Embryonic facial prominence (tissue), 1 donor: ENCODE results near the gene SVIL.
"Not testable (repeated sequence)": the region's sequence is repeated elsewhere in the genome, so short reads cannot be mapped to it uniquely, and the experiment has no call there.

Source experiments
- DNase-seq: peaks from one replicate; pipeline ENCODE4 v3.0.0-alpha.2; 2016; ENCODE audit errors: extremely low spot score

Gene SVIL

DNA sequence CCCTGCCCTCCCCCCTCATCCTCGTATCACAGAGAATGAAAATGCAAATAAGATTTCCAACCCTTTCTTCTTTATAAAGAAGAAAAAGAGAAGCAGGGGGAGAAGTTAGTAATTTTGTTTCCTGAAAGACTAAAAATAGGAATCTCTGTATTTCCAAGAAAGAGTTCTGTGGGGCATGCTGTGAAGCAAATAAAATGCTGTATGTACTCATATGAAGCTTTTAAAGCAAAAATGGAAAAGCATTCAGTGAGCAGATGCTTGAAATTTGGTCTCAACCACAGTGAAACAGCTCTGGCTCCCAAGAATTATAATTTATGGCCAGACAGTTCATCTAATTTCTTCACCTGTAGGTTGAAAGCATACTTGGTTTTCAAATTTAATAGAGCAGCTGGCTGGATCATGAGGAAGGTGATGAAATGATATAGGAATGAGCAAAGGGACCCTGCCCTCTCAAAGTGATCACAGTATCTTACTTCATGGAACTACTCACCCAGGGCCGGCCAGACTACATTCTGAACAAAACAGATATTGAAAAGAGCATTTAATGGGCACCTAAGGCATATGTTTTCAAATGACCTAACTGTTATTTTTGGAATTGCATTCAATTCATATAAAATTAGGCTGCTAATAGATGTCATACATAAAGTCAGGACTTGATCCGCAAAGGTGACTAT lies 31.4 kb downstream of the SVIL start:
- DNase-seq, result no peak

DNA sequence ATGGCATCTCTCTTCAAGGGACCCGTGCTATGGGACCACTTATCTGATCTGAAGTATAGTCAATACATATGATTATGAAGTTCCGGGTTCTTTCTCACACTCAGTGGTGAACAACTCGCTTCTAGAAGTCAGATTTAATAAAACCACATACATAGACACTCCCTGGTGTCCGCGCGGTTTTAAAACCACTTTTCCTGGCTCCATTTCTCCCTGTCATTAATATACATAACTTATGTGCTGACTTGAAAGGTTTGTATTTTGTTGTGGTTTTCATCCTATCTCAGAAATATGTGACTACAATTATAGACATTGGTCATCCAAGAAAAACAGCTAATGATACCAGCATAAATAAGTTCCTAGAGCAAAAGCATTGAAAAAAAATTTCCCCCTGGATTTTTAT lies 34.0 kb downstream of the SVIL start:
- no peak for DNase-seq

DNA sequence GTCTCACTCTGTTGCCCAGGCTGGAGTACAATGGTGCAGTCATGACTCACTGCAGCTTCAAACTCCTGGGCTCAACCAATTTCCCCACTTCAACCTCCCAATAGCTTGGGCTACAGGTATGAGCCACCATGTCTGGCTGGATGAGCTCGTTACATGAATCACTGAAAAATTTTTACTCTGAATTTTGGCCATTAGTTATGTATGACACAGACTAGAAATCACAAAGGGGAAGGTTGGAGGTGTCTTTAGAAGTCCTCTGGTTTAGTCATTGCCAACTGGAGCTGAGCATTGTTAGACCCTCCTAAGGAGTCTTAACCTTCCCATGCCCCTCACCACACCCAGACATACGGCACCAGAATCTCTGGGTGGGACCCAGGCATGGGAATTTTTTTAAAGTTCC lies 34.7 kb downstream of the SVIL start:
- DNase-seq, result no peak

DNA sequence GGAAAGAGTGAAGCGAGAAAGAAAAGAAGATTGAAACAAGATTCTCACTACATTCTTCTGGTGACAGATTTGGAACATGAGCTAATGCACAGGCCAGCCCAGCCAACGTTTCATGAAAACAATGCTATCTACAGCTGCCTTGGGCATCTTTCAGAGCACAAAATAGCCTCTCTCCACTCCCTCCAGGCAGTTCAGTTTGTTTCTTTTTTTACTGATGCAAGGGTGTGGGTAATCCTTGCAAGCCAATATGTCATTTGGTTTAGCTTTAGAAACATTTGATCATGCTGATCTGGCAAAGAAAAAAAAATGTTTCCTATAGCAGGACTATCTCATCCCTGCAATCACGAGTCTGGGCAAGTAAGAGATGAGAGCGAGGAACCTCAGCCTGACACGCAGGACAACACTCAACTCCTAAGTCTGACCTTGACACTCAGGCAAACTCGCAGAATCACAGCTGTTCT lies 35.9 kb downstream of the SVIL start:
- no peak for DNase-seq

DNA sequence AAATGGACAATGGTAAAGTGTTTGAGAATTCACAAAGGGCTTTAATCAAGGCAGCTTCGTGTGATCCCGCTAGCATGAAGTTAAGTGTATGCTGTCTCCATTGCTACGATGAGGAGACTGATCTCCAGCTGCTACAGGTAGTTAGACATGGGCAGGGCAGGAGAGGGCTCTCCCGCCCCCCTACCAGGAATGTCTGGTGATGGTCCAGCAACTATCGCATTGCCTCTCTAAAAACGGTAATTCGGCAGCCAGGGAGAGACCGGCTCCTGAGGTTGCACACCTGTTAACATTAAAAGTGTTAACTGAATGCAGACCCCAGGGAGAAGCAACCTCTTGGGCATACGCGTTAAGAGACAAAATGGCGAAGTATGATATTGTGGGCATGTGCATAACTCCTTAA lies 37.9 kb downstream of the SVIL start:
- no peak for DNase-seq

DNA sequence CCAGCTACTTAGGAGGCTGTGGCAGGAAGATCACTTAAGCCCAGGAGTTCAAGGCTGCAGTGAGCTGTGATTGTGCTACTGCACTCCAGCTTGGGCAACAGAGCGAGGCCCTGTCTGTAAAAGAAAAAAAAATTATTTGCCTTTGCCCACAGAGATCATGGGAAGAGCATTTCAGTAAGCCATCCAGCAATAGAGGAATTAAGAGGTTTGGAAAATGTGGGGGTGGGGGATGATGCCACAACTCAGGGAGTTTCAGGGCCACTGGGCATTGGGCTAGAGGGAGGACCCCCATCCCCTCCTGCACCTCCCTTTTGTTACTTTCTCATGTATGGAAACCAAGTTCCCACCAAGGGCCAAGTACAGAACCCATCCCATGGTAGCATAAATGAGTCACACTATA lies 38.4 kb downstream of the SVIL start:
- no peak for DNase-seq

DNA sequence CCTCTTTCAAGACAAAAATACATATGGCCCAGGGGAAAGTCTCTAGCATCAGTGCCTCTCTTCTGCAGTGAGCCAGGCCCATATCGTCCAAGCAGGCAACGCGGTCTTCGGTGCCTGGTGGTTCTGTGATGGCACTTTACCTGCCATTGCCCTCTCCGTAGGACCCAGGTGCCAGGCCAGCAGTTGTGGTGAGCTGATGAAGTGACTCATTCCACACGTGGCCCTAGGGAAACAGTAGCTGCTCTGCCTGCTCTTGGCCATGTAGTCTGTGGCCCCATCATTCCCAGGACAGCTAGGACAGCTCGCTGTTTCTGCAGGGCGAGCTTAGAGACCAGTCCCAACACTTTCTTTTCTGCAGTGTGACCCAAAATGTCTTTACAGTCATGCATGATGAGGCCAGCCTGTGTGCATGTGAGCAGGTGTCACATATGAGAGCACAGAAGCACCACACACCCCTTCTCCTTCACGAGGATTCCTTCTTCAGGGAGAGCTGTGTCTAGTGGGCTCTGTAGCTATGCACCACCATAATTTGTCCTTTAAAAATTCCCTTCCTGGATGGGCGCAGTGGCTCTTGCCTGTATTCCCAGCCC lies 39.0 kb downstream of the SVIL start:
- no peak for DNase-seq

DNA sequence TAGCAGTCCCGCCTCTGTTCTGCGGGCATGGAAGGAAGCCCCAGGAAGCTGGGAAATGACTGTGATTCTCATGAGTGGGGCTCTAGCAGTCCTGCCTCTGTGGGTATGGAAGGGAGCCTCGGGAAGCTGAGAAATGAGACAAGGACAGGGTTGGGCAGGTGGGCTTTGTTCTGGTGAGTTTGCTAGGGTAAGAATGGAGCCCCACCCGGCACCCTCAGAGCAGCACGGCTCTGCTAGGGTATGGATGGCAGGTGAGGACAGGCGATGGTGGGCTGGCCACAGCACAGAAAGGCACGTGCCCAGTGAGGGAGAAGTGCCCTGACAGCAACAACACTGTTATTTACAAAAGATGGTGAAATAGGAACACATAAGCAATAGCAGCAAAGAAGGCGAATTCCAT lies 39.6 kb downstream of the SVIL start:
- no peak for DNase-seq

DNA sequence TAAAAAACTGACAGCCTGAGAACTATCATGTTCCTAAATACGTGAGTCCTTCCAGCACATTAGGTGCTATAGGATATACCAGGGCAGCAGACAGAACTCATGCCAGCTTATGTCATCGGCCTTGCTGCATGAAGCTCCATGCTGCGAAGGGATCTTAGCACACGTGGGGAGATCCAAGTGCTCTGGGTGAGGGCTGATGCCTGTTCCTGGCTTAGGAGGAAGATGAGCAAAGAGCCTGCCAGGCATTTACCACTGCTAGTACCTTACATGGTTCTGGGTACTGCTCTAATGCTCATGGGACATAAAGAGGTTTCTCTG lies 43.2 kb downstream of the SVIL start:
- no peak for DNase-seq

DNA sequence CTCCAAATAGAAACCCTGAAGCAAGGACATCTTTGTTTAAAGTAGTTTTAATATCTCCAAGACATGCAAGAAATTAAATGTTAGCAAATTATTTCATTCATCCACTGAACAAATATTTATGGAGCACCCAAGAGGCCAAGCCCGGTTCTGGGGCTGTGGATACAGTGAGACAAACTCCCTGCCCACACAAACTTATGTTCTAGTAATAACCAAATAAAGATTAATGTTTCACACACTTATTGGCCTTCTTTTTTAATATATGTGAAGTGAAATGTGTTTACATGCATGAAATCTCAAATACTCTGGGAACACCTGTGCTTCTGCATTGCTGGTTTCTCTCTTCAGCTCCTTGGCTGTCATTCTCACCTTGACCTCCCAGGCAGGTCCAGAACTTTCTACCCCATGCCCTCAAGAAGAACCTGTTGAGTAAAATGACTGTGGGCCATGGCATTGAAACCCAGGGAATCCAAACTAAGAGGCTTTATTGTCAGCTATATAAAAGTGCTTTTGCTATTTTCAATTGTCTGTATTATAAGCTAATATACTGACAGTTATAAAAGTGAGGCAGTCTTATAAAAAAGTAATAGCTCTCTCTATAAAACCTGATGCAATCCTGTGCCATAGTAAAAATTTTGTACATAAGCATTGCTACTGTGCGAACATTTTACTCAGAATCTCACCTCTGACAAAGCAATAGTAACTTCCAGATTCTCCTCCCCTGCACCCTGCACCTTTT lies 43.7 kb downstream of the SVIL start:
- no peak for DNase-seq

DNA sequence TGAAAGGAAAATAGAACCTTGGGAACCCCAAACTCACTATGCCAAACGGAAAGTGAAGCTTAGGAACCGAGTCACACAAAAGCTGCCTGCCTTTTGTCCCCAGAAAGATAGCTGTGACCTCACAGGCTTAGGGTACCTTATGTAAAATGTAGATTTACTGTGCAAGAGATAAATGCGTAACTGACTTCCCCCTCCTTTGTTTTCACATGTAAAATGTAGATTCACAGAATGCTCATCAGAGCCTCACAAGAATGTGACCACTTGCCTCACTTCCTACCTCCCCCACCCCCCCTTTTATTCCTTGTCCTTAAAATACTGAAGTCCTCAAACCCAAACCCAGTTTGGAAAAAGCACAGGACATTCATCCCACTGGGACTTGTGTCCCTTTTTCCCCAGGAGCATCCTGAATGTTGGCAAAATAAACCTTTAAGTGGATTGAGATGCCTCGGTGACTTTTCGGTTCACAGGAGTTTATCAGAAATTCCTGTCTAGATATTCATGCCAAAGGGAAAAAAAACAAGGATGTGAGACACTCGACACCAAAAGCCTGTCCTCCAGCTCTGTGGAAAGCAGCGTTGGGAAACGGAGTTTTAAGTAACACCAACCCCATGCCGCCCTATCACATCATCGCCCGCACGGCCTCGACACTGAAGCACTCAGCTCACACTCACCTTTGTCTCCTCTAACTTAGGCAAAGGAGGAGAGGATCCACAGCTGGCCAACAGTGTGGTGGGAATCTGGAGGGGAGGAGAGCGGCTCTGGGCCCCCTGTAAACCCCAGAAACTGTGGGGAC lies 45.9 kb downstream of the SVIL start:
- no peak for DNase-seq

DNA sequence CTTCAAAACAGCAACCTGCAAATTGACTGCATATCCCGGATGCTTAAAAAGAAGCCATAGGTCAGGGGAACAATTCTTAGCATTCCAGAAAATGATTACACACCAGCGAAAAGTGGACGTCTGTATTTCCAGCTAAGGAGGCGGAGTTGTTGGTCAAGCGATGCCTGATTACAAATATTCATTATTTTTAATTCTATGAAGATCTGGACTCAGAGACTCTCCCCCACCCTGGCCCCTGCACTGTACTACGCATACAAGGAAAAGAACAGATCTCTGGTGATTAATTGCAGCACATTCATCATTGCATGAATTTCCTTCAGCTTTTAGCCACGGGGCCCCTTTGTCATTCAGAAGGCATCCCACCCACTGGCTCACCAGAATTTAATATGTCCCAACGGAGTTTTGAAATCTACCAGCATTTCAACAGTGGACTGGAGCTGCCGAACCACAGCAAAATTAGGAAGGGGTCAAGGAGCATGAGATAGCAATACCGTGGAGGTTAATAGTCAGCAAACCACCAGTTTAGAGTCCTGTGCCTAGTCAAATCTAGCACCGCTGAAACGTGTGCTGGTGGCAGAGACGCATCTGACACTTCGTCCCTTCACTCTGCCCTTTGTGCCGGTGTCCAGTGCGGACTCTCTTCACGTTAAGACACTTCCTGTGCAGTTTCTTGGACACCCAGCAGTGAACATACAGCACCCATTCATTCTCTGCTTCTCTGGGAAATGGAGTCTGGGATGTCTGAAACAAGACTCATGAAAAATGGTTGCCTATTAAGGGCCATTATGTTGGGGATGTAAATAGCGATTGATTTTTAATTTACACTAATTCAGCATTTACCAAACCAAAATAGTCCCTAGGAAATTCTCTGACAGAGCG lies 46.8 kb downstream of the SVIL start:
- not testable (repeated sequence) for DNase-seq

DNA sequence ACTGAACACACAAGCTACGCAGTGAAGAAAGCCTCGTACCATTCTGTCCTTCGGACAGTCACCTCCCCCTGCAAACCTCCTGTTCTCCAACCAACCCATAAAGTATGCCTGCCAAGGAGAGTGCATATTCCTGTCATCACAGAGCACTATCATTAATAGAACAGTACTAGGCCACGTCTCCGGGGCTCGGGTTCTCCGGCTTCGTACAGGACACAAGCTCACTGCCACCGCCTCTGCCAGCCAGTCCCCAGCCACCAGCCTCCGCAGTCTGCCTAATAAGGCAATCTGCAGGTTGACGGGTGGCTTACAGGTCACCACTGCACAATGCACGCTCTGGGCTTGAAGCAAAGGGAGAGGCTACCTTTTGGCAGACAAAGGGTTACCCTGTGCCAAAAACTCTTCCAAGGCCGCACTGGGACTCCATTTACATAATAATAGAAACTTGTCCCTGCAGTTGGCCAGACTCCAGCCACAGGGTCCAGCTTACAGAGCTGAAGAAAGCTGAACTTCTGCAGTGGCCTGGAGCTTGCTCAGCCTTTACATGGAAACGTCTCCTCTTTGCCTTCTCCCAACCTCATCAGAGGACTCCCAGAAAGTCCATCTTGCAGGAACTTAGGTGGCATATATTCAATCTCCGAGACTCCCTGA lies 47.5 kb downstream of the SVIL start:
- DNase-seq, result not testable (repeated sequence)

DNA sequence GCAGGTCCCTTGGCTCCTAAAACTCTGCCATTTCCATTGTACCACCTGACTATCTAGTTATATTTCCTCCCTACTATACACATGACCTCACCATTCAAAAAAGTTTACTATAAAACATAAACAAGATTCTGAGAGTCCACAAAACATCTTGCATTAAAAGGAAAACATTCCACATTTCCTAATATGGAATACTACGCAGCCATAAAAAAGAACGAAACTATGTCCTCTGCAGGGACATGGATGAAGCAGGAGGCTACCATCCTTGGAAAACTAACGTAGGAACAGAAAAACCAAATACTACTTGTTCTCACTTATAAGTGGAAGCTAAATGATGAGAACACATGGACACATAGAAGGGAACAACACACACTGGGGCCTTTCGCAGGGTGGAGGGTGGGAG lies 48.3 kb downstream of the SVIL start:
- no peak for DNase-seq

DNA sequence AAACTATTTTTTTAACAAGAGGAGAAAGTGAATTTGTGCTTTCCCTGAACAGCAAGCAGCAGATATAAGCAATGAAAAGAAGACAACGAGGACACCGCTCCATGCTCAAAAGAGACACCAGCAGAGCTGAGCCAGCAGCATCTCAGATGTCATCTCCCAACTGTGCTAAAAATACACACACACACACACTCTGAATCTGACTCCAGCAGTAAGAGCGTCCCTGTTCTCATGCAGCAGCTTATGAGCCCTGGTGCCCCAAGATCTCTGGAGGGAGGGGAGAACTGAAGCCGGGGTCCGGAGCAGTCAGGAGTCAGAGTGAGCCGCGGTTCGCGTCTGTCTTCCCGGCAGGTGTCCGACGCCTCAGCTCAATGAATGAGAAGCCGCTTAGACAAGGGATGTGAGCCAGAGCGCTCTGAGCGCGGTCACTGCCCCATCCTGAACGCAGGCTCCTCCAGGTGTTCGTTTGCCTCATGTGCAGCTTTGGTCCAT lies 49.2 kb downstream of the SVIL start:
- DNase-seq, result no peak

DNA sequence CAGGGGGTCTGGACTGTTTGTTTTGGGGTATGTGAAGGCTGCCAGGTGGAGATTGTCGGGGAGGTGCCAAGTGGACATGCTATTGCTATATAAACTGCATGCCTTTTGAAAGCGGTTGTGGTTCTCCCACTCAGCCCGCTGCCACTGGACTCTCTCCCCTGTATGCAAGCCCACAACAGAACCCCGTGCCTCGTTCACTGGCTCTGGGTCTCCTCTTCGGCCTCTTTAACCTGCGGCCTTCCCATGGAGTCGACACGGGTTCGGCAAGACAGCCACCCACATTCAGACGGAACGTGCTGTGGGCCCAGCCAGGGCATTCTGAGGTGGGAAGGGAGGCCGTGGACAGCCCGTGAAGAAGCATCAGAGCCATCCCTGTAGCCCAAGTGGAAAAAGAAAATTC lies 50.3 kb downstream of the SVIL start:
- DNase-seq, result no peak

DNA sequence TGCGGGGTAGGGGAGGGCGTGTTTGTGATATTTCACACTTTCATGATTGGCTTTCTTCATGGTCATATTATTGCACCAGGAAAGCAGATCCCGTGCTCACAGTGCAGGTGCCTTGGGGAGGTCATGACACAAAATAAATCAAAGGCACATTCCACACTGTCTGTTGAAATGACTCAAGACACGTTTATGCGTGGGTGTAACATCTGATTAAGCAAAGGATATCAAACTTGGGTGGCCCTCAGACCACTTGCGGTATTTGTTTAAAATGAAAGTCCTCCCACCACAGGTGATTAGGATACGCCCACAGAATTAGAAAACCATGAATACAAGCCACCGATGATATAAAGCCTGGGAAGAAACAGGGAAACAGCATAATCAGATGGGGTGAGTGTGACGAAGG lies 51.1 kb downstream of the SVIL start:
- no peak for DNase-seq

DNA sequence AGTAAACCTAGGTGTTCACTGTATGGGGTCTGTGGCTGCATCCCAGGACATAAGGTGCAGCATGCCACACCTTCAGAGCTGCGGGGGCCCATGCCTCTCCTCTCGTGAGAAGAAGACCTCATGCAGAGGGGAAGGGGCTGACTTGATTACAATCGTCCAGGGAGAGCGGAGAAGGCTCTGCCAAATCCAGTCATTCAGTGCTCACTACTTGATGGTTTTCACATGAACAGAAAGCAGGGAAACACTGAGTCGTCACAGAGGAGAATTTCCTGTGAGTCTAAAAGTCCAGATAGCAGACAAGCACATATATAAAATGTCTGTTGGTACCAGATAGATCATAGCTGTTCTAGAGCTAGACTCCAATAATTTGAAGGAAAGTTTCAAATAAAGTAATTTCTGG lies 52.0 kb downstream of the SVIL start:
- DNase-seq, result not testable (repeated sequence)

DNA sequence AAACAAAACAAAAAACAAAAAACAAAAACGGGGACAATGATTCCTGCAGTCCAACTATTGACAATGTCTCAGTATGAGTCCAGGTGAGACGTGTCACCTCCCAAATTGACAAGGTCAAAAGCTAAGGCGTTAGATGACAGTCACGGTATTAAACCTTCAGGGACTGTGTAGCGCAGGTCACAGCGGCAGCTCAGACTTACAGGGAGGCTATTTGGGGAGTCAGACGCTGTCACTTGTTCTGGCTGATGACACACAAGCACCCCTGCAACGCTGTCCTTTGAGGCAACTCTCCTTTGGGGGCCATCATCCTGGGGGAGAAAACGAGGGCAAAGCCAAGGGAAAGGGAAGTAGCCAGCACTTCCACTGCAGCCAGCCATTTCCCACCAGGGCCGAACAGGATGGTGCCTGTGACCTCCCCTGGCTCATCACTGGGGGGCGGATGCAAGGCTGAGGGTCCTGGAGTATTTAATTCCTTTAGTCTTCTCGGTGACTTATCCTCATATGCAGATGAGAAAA lies 55.3 kb downstream of the SVIL start:
- no peak for DNase-seq

DNA sequence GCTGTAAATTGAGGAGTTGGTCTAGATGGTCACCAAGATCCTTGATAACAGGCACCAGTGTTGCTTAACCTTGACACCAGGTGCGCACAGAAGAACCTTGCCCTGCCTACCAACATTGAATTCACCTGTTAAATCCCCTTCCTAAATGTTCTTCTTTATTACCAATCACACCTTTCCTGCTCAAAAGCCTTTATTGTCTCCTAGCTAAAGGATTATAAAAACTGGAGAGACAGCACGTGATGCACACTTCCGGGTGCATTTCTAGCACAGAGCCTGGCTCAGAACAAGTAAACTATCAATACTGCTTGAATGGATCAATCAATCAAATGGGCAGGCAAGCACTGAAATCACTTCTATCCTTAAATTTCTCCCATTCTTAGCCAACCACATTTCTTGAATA lies 56.3 kb downstream of the SVIL start:
- no peak for DNase-seq

DNA sequence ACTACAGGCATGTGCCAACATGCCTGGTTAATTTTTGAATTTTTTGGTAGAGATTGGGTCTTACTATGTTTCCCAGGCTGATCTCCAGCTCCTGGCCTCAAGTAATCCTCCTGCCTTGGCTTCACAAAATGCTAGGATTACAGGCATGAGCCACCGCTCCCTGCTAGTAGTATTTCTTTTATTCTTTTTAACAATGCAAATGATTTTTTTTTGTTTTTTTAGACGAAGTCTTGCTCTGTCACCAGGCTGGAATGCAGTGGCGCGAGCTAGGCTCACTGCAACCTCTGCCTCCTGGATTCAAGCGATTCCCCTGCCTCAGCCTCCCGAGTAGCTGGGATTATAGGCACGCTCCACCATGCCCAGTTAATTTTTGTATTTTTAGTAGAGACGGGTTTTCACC lies 58.1 kb downstream of the SVIL start:
- no peak for DNase-seq
